ENCODE results near the gene SERPINA6. TPM values are rescaled to one million over a fixed set of nuclear protein-coding genes. Genes with fewer than 3 reads are reported as not detected.
"Not testable (repeated sequence)": the region's sequence is repeated elsewhere in the genome, so short reads cannot be mapped to it uniquely, and the experiment has no call there.

SERPINA6 gene
- total RNA-seq, 1 donor from 2014 or later = not detected

GRCh38 chr14:94328196-94328595 is 5.1 kb upstream of the SERPINA6 start:
- DNase-seq (ENCODE audit: low read depth in 2 of 2) = no peak

- no peak for DNase-seq (ENCODE audit: low read depth in 2 of 2)
Measured at GRCh38 chr14:94321421-94322271, 1.5 kb downstream of the SERPINA6 start.

GRCh38 chr14:94320243-94320642 is 2.9 kb downstream of the SERPINA6 start:
- no peak for DNase-seq (ENCODE audit: low read depth in 2 of 2)

- DNase-seq (ENCODE audit: low read depth in 2 of 2) = no peak
Measured at GRCh38 chr14:94317259-94317658, 5.9 kb downstream of the SERPINA6 start.

GRCh38 chr14:94316692-94317091 is 6.4 kb downstream of the SERPINA6 start:
- no peak for DNase-seq (ENCODE audit: low read depth in 2 of 2)

GRCh38 chr14:94314890-94315289 is 8.2 kb downstream of the SERPINA6 start:
- DNase-seq (ENCODE audit: low read depth in 2 of 2) = no peak

- DNase-seq (ENCODE audit: low read depth in 2 of 2) = no peak
Measured at GRCh38 chr14:94313991-94314655, 9.0 kb downstream of the SERPINA6 start.

- DNase-seq (ENCODE audit: low read depth in 2 of 2) = no peak
Measured at GRCh38 chr14:94312481-94313246, 10.5 kb downstream of the SERPINA6 start.

- no peak for DNase-seq (ENCODE audit: low read depth in 2 of 2)
Measured at GRCh38 chr14:94310248-94310647, 12.9 kb downstream of the SERPINA6 start.

- no peak for DNase-seq (ENCODE audit: low read depth in 2 of 2)
Measured at GRCh38 chr14:94309721-94310120, 13.4 kb downstream of the SERPINA6 start.

GRCh38 chr14:94307410-94307992 is 15.6 kb downstream of the SERPINA6 start:
- DNase-seq (ENCODE audit: low read depth in 2 of 2) = no peak

GRCh38 chr14:94306047-94306978 is 16.8 kb downstream of the SERPINA6 start:
- no peak for DNase-seq (ENCODE audit: low read depth in 2 of 2)

GRCh38 chr14:94305620-94306019 is 17.5 kb downstream of the SERPINA6 start:
- DNase-seq (ENCODE audit: low read depth in 2 of 2) = no peak

- no peak for DNase-seq (ENCODE audit: low read depth in 2 of 2)
Measured at GRCh38 chr14:94304243-94304642, 18.9 kb downstream of the SERPINA6 start.

GRCh38 chr14:94303111-94303510 is 20.0 kb downstream of the SERPINA6 start:
- DNase-seq (ENCODE audit: low read depth in 2 of 2) = no peak

- DNase-seq (ENCODE audit: low read depth in 2 of 2) = no peak
Measured at GRCh38 chr14:94298130-94298529, 25.0 kb downstream of the SERPINA6 start.

- DNase-seq (ENCODE audit: low read depth in 2 of 2) = not testable (repeated sequence)
Measured at GRCh38 chr14:94296181-94296545, 27.0 kb downstream of the SERPINA6 start.

GRCh38 chr14:94295360-94296180 is 27.6 kb downstream of the SERPINA6 start:
- no peak for DNase-seq (ENCODE audit: low read depth in 2 of 2)

GRCh38 chr14:94293578-94293924 is 29.6 kb downstream of the SERPINA6 start:
- no peak for DNase-seq (ENCODE audit: low read depth in 2 of 2)

All from lung microvascular endothelial cell (primary cell).